Esophagus squamous epithelium (tissue), 5 donors: ENCODE results near the gene NOP9. TPM values are rescaled to one million over a fixed set of nuclear protein-coding genes. Genes with fewer than 3 reads are reported as not detected.
A peak's percentile ranks its signal among the peaks of the same experiment; 100 is the strongest.

Experiments used
- DNase-seq: peaks from one replicate; lab custom pipeline; 2025; lab: John Stamatoyannopoulos, UW
- H3K27ac ChIP-seq, 4 donors: fragments of 200-600 bp; sonication (generic); one replicate each; pipeline ENCODE4 v1.5.1; 2016 to 2019; ENCODE audit warnings: mild to moderate bottlenecking in 1 of 4
- H3K27me3 ChIP-seq, 4 donors: fragments of 200-600 bp; sonication (generic); 1 replicate in 3 of 4; 2 replicates in 1 of 4; pipeline versions ENCODE4 v1.5.1 to v1.6.0; 2017 to 2021; ENCODE audit warnings: antibody characterized with exemption in 1 of 4
- H3K36me3 ChIP-seq, 3 donors: fragments of 200-600 bp; sonication (generic); one replicate each; pipeline ENCODE4 v1.5.1; 2016 to 2019
- H3K4me1 ChIP-seq, 3 donors: fragments of 200-600 bp; sonication (generic); one replicate each; pipeline ENCODE4 v1.5.1; 2017 to 2019
- H3K4me3 ChIP-seq, 4 donors: fragments of 200-600 bp; sonication (generic); 1 replicate in 3 of 4; 2 replicates in 1 of 4; pipeline ENCODE4 v1.5.1; 2016 to 2019; ENCODE audit warnings: mild to moderate bottlenecking in 2 of 4, moderate library complexity in 1 of 4
- H3K9me3 ChIP-seq, 3 donors: fragments of 200-600 bp; sonication (generic); one replicate each; pipeline ENCODE4 v1.5.1; 2016 to 2019
- POLR2A ChIP-seq, 4 donors: fragments of 450-650 bp; IDR thresholded peaks; one replicate each; pipeline ENCODE4 v1.6.1; 2017; ENCODE audit warnings: antibody characterized with exemption in 4 of 4, mild to moderate bottlenecking in 4 of 4, moderate library complexity in 3 of 4
- WGBS, 2 donors: methylation state at CpG; one replicate each; pipeline ENCODE4 v1.1.5; 2018; 5-methylcytosine and 5-hydroxymethylcytosine counted together
- intact Hi-C: fragments of 100-400 bp; cut with DNase I; formaldehyde crosslinking; loops from one replicate; pipeline ENCODE4 v1.15.0; 2022
- total RNA-seq, 4 donors: library from RNA; depleted of rRNA; stranded (reverse); fragments of >200 nt; gene quantifications; one replicate each; pipeline ENCODE4 v1.1.0, GENCODE V29; 2016
- TF ChIP-seq, protein P1 (sequence below), 6 experiments: fragments of 450-650 bp in 4 of 6; fragments of 200-600 bp in 2 of 6; sonication (generic) in 2 of 6; IDR thresholded peaks; one replicate each; pipeline ENCODE4 v1.5.1; 2016 to 2019; ENCODE audit warnings: antibody characterized with exemption in 6 of 6, mild to moderate bottlenecking in 4 of 6, moderate library complexity in 4 of 6
- donor health status: DM: yes; HTN: yes; CAD: no.

NOP9 gene
- total RNA-seq, 4 donors from 2014 or later: 18.0 to 29.8 (median 25.0) TPM

GRCh38 chr14:24258119-24258518 lies 41.5 kb upstream of the NOP9 start:
- H3K9me3 ChIP-seq: no peaks in the 10 kb centered on the region
- H3K36me3 ChIP-seq: peaks cover 0 to 91% (median 24%) of the 10 kb centered on the region in 3 donors
- intact Hi-C loops: no loop called here
- H3K4me3 ChIP-seq: peak overlapping the region in 1 of 4 donors; percentile 51
- no peaks in the 10 kb centered on the region for H3K27me3 ChIP-seq
- TF ChIP-seq, protein P1, sequence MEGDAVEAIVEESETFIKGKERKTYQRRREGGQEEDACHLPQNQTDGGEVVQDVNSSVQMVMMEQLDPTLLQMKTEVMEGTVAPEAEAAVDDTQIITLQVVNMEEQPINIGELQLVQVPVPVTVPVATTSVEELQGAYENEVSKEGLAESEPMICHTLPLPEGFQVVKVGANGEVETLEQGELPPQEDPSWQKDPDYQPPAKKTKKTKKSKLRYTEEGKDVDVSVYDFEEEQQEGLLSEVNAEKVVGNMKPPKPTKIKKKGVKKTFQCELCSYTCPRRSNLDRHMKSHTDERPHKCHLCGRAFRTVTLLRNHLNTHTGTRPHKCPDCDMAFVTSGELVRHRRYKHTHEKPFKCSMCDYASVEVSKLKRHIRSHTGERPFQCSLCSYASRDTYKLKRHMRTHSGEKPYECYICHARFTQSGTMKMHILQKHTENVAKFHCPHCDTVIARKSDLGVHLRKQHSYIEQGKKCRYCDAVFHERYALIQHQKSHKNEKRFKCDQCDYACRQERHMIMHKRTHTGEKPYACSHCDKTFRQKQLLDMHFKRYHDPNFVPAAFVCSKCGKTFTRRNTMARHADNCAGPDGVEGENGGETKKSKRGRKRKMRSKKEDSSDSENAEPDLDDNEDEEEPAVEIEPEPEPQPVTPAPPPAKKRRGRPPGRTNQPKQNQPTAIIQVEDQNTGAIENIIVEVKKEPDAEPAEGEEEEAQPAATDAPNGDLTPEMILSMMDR (IDR thresholded peaks at IDR 0.05): no peak
- TF ChIP-seq POLR2A (IDR thresholded peaks at IDR 0.05): no peak
- peaks cover 9 to 45% (median 21%) of the 10 kb centered on the region in 3 donors for H3K4me1 ChIP-seq
- H3K27ac ChIP-seq: peak overlapping the region; percentile 73 to 89 (median 84)
- no peak for DNase-seq
- 76 to 86% methylated on average over 6 of the region's 9 CpGs for WGBS, 2 donors

GRCh38 chr14:24258548-24259265 lies 40.9 kb upstream of the NOP9 start:
- no peaks in the 10 kb centered on the region for H3K9me3 ChIP-seq
- H3K27ac ChIP-seq: peak overlapping the region; percentile 73 to 89 (median 84)
- no peaks in the 10 kb centered on the region for H3K27me3 ChIP-seq
- 71 to 90% methylated on average over 7 to 16 of the region's 18 CpGs for WGBS, 2 donors
- peak overlapping the region; percentile 36 to 57 (median 48) for H3K4me3 ChIP-seq
- TF ChIP-seq POLR2A (IDR thresholded peaks at IDR 0.05): no peak
- TF ChIP-seq, protein P1 (IDR thresholded peaks at IDR 0.05): no peak
- intact Hi-C loops: no loop called here
- peaks cover 0 to 85% (median 24%) of the 10 kb centered on the region in 3 donors for H3K36me3 ChIP-seq
- peaks cover 9 to 51% (median 27%) of the 10 kb centered on the region in 3 donors for H3K4me1 ChIP-seq
- DNase-seq: no peak

DNA sequence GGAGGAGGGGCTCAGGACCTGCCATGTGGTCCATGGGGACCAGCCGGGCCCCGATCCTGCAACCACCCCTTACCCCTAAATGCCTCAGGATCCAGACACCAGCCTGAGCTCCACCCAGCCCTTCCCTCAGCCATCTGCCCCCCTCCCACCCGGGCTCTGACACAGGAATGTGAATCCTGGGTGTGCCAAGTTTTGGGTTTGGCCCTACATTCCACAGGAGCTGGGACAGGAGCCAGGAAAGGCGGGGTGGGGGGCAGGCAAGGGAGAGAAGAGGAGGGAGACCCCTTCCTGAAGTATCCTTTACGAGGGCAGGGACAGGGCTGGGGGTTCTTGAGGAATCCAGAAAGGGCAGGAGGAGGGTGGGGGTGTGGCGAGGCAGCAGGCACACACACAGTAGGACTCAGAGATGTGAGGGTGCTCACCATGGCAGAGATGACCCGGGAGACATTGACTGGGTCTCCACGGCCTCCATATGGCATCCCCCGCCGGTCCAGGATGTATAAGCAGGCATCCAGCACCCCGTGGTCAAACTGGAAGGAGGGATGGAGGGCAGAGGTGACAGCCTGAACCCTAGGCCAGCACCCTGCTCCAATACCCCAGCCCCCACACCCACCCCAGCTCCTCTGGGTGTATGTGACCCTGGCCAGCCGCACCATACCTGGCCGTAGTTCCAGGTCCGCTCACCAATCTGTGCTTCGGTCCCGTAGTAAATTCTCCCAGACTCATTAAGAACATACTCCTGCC lies 40.2 kb upstream of the NOP9 start:
- Histone ChIP-seq H3K27ac (peak overlapping the region; percentile 81 to 89 (median 87)), H3K9me3 (no peaks in the 10 kb centered on the region), H3K36me3 (peaks cover 0 to 78% (median 17%) of the 10 kb centered on the region in 3 donors), H3K4me1 (peaks cover 9 to 58% (median 32%) of the 10 kb centered on the region in 3 donors), H3K27me3 (no peaks in the 10 kb centered on the region), H3K4me3 (peak overlapping the region; percentile 36 to 57 (median 48))
- no peak for TF ChIP-seq POLR2A (IDR thresholded peaks at IDR 0.05)
- TF ChIP-seq, protein P1 (IDR thresholded peaks at IDR 0.05): no peak
- no peak for DNase-seq
- 73 to 76% methylated on average over 7 to 14 of the region's 16 CpGs for WGBS, 2 donors
- intact Hi-C loops: no loop called here

- H3K36me3 ChIP-seq: peaks cover 0 to 73% (median 9%) of the 10 kb centered on the region in 3 donors
- H3K9me3 ChIP-seq: no peaks in the 10 kb centered on the region
- TF ChIP-seq, protein P1 (IDR thresholded peaks at IDR 0.05): no peak
- no peak for TF ChIP-seq POLR2A (IDR thresholded peaks at IDR 0.05)
- H3K27me3 ChIP-seq: no peaks in the 10 kb centered on the region
- H3K4me3 ChIP-seq: peak overlapping the region; percentile 36 to 57 (median 48)
- WGBS, 2 donors: 71 to 83% methylated on average over 7 to 9 of the region's 16 CpGs
- DNase-seq: no peak
- peaks cover 9 to 66% (median 35%) of the 10 kb centered on the region in 3 donors for H3K4me1 ChIP-seq
- H3K27ac ChIP-seq: peak overlapping the region; percentile 81 to 89 (median 87)
- intact Hi-C loops: no loop called here
Observed at GRCh38 chr14:24260026-24260779, 39.4 kb upstream of the NOP9 start.
